Activated naive CD4-positive, alpha-beta T cell (primary cell): ENCODE measurements around the gene HNRNPR.
A peak's percentile ranks its signal among the peaks of the same experiment; 100 is the strongest.

Experiments used
- DNase-seq, 4 experiments: peaks; one replicate each; lab custom pipeline; 2025; lab: John Stamatoyannopoulos, UW

HNRNPR gene

GRCh38 chr1:23369335-23370013, 25.4 kb upstream of the HNRNPR start, which contains the start of gene ZNF436:
TSS of gene ZNF436 (minus strand) at chr1:23369836. CDS start at chr1:23368005, 1,831 bp downstream.
- peak in 2 of 4 experiments; percentile 36 to 46 for DNase-seq

- DNase-seq = peak; percentile 68 to 80 (median 69)
Observed at GRCh38 chr1:23368562-23369334, 24.7 kb upstream of the HNRNPR start.

DNA sequence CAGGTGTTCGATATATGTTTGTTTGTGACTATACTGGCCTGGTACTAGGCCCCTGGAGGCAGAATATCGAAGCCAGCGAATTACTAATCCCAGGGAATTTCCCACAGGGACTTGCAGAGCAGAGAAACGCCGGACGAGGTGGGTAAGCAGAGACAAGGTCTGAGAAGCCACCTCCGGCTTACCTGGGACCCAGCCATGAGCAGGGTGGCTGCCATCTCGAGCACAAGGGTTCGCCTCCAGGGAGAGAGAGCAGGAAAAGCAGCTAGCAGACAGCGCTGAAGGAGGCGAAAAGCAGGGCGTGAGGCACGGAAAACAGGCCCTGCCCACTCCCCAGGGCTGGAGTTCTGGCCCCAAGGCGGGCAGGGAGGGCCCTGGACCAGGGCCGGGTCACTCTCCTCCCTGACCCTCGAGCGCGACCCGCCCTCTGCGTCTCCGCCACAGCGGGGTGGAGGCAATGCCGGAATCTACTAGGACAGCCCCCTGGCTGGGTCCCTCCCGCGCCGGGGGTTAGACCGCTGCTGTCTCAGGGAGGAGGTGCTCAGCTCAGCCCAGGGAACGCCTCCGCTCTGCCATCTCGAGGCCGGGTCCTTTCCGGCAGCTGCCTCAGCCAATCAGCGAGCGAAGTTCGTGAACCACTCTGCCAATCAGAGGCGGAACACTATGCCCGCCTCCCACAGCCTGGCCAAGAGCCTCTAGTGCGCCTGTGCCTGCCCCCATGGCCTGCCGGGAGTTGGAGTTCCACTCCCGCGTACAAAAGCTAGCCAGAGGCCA, 23.9 kb upstream of the HNRNPR start:
- peak; percentile 92 to 95 (median 93) for DNase-seq

DNA sequence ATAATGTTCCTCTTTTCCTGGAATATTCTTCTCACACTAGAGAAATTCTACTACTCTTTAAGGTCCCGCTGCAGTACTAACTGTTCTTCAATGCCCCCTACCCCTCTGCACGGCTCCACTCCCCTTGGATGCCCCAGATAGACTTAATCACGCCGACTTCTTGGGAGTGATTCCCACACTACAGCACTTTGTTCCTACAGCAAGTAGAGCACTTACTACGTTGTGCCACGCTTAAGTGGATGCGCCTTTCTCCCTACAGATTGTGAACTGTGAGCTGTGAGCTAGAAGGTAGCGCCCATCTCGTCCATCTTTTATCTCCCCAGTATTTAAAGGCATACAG, 23.3 kb upstream of the HNRNPR start:
- DNase-seq = no peak

GRCh38 chr1:23366598-23366997, 22.5 kb upstream of the HNRNPR start:
- DNase-seq = no peak

- DNase-seq = no peak
Observed at GRCh38 chr1:23366146-23366545, 22.1 kb upstream of the HNRNPR start.

- no peak for DNase-seq
Observed at GRCh38 chr1:23362218-23362713, 18.2 kb upstream of the HNRNPR start.

DNA sequence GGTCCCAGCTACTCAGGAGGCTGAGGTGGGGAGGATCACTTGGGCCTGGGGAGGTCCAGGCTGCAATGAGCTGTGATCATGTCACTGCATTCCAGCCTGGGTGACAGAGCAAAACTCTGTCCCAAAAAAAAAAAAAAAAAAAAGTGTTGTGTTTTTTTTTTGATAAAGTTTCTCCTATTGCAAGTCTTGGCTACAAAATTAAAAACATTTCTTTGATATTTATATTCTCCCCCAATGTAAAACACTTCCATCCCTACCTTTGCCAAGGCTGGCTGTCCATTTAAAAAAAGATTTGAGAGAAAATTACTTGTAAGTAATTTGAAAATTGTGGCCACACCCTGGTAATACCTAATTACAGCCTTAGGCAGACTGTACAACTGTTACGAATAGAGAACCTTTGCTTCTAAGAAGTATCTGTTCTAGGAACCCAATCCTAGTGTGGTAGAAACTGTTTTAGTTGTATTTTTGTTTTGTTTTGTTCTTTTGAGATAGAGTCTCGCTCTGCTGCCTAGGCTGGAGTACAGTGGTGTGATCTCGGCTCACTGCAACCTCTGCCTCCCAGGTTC, 14.3 kb upstream of the HNRNPR start:
- DNase-seq = no peak

DNA sequence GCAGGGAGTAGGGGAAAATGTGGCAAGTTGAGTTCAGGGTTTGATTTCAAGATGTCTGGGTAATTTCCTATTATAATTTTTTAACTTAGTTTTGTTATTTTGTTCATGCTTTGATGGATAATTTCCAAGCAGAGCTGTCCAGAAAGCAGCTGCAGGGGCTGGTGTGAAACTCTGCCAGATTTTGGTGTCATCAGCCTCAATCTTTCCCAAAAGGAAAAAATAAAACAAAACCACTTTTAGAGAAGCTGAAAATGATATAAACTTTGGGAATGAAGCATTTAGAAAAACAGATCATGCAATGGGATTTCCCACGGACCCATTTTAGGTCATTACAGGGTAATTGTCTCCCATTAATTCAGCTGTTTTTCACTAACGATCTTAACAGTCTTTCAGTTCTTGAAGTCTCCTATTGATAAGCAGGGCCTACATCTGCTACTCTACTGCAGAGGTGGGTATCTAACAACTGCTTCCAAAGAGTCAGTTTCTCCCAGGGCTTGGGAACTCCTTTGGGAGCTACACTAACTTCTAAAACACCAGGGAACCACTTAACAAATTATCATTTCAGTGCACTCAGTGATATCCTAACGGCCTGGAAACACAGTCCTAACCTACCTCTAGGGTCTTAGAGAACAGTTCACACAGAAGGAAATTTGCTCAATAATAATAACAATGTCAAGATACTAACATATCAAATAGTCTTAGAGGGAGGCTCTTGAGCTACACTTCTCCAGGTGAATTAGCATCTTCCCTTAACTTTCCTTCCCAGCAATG, 13.2 kb upstream of the HNRNPR start:
- no peak for DNase-seq

- DNase-seq = no peak
Observed at GRCh38 chr1:23356471-23357137, 12.5 kb upstream of the HNRNPR start.

GRCh38 chr1:23354245-23354644, 10.2 kb upstream of the HNRNPR start:
- DNase-seq = no peak

- DNase-seq = no peak
Observed at GRCh38 chr1:23352096-23352695, 8.1 kb upstream of the HNRNPR start.

DNA sequence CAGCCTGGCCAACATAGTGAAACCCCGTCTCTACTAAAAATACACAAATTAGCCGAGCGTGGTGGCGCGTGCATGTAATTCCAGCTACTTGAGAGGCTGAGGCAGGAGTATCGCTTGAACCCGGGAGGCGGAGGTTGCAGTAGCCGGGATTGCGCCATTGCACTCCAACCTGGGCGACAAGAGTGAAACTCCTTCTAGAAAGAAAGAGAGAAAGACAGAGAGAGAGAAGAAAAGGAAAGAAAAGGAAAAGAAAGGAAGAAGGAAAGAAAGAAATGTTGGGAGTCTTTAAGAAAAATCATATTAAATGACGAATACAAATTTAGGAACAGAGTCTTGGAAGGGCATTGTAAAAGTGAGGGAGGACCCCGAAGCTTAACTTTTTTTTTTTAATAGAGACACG, 1.8 kb upstream of the HNRNPR start:
- no peak for DNase-seq

GRCh38 chr1:23344987-23345472, 946 bp upstream of the HNRNPR start:
- DNase-seq = no peak

GRCh38 chr1:23343221-23344110, 618 bp downstream of the HNRNPR start:
- peak in 3 of 4 experiments; percentile 11 to 18 (median 13) for DNase-seq

GRCh38 chr1:23341931-23342692, 2.0 kb downstream of the HNRNPR start:
- no peak for DNase-seq

DNA sequence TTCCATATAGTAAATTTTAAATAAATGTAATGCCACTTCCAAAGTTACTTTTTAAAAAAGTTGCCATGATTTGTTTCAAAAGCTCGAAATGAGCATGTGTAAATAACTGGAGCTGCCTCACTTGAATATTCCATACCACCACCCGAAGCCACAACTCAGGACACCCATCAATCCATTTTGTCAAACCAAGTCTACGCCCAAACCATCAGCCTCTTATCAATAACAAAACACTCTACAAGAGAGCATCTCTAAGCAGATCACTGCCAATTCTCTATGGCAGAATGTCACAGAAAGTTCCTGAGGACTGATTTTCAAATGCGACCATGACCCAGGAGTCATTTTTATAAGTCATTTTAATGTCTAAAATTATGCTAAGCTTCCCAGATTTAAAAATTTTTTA, 4.5 kb downstream of the HNRNPR start:
- DNase-seq = no peak

DNA sequence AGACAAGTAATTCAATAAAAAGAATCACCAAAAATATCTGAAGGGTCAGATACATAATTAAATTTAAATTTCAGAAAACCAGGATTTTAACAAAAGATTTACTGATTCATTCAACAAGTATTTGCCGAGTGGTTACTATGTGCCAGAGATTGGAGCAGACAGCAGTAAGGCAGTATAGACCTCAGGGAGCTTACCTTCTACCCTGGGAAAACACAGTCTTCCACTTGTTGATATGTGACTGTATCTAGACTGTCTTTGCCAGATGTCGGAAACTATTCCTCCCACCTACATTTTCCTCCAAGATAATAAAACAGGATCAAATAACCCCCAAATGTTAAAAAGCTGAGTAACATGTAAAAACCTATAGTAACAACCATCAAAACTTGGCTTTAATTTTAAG, 6.2 kb downstream of the HNRNPR start:
- DNase-seq = no peak
